Fibroblast of skin of left quadriceps (primary cell): ENCODE data around the gene RHOBTB1.
A peak's percentile ranks its signal among the peaks of the same experiment; 100 is the strongest.

Source experiments
- DNase-seq, 2 experiments: peaks; one replicate each; pipeline ENCODE4 v3.0.0-alpha.2; 2013; ENCODE audit warnings: low read depth in 2 of 2

RHOBTB1 gene

DNA sequence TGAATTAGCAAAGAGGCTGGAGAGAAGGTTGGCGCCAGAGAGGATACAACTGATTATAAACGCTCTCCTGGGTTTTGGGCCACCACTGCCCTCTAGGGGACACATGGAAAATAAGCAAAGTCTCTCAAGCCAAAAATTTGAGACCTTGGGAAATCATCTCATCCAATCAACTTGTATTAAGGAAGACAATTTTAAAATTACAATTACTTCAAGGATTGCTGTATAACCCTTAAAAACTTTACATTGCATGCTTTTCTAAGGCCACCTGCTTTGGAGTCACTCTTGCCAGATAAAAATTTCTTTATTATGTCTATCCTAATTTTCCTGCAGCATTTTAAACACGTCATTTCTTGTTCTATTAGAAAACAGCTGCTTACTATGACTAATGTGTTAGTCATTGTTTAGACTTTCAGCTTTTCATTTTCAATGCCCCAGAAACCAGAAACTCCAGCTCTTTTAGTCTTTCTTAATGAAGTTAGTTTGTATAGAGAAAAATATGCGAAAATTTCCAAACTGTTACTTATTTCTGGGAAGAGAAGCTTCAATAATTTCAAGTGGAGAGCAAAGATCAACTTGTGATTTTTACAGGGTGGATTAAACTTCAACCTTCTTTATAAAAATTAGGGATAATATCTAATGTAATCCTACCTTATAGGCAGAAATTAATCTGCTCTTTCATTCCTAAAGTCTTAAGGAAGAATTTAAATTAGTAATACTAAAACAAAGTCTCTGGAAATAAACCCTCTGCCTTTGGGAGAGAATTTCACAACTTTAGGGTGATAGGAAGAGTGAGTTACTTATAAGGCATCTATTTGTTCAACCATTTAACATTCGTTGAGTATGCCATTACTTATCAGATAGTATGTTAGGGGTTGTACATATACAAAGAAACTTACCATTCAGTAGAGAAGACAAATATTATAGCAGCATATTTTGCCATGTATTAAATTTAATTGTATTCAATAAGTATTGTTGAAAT is 20.6 kb upstream of the RHOBTB1 start:
- DNase-seq: peak; percentile 74 to 82

DNA sequence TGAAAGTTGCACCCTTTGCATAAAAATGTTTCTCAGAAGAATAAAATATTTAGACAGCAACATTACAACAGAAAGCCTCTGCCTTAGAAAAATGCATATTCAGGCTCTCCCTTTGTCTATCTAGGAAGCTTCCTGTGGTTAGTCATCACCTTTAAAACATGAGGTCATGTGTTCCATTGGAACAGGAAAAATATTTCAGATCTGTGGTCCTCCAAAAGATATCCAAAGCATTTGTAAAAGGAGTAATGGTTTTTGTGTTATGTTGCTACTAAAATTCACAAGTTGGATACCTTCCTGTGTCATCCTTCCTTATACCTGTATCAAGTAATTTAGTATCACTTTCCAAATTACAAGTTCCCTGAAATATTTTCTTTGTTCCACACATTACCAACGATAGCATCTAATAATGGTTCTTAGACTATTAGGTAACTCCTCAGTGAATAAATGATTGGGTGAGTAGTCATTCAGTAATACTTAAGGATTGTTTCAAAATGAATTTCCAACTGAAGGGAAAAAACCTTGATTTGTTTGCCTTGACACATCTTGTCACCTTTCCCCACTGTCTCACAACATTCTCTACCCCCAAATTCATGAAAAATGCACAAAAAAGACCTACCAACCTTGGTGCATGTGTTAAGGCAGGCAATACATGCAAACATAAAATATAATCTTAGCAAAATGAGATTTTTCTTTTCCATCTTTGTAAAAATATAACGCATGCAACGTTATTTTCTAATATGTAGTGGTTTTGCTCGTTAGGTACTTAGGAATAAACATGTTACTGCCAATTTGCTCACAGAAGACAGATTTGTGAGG is 19.7 kb upstream of the RHOBTB1 start:
- peak; percentile 56 to 58 for DNase-seq

DNA sequence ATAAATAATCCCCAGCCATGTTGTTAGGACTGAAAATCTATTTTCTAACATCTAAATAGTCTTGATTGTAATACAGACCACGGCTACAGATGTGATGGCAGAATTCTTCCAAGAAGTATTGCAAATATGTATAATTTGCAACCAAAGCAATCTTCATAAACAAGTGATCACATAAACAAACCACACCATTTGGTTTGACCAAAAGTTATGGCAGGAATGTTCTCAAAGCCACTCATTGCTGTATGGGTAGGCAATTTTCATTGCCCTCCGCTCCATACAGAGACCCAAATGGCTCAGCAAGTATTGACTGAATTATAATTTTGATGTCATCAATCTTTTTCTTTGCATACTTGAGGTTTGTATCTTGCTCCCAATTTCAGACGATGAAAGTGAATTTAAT is 19.0 kb upstream of the RHOBTB1 start:
- peak; percentile 70 to 78 for DNase-seq

DNA sequence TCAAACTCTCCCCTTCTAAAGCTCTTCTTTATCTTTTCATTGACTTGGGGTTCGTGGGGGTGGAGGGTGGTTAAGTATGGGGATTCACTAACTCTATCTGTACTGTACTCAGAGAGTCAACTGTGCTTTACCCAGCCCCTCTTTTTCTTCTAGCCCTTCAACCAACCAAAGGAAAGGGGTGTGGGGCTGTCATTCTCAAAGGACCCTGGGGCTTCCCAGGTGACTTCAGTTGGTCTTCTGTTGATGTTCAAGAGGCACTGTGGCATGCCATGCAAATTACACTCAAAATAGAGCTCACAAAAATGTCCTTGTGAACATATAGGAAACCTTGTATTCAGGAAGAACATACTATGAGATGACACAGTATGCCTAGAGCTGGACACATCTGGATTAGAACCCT is 16.9 kb upstream of the RHOBTB1 start:
- no peak for DNase-seq

DNA sequence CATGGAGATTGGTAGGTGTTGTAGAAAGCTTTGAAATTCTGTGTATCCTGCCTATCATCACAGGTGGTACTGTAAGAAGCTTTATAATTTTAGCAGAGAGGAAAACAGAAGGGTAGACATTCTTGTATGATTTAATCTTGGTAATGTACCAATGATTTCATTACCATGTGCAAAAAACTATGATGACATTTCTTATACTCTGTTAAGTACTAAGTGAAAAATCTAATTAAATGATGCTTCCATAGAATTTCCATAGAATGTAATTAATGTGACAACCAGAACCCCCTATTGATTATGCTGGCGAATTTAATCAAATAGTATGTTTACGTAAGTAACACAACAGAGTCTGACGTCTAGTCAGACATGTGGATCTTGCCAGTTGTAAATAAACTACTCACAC is 16.0 kb upstream of the RHOBTB1 start:
- DNase-seq: no peak

DNA sequence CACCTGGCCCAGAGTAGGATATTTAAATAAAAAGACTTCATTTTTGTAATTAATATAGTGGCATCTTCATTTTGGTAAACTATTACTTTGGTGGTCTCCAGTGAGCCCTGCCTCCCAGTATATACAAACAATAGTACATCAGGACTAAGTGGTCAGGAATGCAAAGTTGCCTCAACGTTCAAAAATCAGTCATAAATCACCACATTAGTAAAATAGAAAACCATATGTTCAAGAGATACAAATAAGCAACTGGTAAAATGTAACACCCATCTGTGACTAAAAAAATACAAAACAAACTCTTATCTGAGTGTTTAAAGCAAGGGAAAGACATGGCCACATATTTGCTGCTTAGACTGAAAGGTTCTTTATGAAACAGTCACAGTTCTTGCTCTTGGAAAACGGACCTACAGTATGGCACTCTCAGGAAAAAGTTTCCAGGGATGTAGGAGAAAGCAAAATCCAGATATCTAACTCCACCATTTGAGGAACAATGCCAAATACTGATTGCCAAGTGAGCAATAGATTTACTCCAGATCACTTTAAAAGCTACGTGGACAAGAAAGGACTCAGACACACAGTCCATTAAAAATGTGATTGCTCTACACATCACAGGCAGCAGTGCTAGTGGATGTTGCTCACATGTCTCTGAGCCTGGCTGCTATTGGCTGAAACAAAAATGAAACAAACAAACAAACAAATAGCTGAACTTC is 15.1 kb upstream of the RHOBTB1 start:
- DNase-seq: peak in 1 of 2 experiments; percentile 57

DNA sequence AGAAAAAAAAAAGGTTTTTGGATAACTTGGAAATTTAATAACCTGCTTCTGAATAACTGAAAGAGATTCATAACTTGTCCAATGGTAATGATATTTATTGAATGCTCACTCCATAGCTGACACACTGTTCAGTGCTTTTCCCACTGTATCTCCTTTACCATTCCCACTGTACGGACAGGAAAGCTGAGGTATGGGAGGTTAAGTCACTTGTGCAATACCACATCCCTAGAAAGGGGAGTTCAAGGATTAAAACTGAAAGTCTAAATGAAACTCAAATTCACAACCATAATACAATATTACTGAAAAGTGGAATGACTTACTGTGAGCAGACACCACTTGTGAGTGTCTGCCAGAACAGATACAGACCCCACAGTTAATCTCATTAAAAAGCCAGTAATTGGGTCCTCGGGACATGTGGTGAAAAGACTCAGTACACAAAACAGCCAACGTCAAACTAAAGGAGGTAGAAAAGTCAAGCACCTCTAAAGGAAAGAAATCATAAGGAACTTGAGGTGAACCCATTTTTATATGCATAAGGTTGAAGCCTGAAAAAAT is 13.8 kb upstream of the RHOBTB1 start:
- no peak for DNase-seq

DNA sequence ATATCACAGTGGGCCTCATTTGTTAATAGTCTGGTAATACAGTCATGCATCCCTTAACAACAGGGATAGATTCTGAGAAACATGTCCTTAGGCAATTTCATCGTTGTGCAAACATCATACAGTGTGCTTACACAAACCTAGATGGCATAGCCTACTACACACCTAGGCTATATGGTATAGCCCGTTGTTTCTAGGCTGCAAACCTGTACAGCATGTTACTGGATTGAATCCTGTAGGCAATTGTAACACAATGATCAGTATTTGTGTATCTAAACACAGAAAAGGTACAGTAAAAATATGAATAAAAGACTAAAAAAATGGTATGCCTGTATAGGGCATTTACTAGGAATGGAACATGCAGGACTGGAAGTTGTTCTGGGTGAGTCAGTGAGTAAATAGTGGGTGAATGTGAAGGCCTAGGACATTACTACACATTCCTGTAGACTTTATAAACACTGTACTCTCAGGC is 12.0 kb upstream of the RHOBTB1 start:
- peak in 1 of 2 experiments; percentile 29 for DNase-seq

DNA sequence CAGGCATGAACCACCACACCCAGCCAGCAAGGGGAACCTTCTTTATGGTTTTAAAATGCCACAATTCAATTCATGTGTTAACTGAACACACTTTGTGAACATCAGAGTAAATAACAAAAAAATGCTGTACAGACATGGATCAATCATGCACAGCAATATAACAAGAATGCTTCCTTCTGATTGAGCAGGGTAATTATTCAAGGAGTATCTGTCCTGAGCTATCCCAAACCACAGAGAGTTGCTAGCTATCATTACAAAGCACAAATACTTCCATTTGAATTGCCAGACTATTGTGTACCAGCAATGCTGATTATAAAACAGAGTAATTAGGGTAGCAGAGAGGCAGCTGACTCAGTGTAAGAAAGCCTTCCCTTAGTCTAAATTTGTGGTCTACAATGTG is 11.3 kb upstream of the RHOBTB1 start:
- DNase-seq: no peak

DNA sequence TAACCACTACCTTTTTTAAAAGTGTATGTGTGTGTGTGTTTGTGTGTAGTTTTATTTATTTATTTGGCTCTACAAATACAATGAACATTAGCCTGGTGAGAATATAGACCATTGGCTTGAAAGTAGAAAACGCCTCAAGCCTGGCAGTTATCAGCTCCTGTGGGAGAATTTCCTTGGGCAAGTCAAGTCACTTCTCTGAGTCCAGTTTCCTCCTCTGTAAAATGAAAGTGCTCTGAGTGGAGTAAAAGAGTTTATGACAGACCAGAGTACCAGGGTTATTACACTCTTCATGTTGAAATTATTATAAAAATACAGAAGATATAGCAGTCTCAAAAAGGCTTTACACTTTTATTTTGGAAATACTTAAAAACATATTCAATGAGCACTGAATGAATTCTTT is 10.1 kb upstream of the RHOBTB1 start:
- DNase-seq: no peak

DNA sequence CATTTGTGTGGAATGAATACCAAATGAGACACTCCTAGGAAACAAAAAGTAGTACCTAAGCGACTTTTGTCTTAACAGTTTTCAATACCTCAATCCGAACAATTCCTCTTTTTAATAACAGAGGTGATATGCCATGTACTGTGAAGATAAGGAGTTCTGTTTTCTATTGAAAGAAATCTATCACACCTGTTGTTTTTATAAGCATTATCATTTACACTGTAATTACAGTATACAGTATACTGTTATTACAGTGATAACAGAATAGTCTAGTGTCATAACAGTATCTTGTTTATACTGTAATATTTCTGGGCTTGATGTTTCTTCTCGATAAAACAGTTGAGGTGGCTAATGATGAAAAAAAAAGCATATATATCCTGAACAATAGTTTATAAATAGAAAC is 9.4 kb upstream of the RHOBTB1 start:
- DNase-seq: no peak

DNA sequence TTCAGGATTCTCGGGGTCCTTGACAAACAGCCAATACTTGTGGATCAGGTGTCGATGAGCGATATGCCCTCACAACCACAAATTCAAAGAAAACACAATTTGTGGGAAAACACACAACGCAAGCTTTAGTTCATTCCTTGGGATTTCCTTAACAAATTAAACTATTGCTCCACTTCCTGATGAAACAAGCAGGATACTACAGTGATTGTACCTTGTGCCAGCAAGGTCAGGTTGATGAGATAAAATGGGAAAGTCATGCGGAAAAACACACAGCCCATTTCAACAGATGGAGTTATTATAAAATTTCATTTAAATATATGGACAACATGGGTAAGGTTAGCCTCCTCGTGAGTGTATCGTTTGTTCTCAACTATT is 8.8 kb upstream of the RHOBTB1 start:
- no peak for DNase-seq

DNA sequence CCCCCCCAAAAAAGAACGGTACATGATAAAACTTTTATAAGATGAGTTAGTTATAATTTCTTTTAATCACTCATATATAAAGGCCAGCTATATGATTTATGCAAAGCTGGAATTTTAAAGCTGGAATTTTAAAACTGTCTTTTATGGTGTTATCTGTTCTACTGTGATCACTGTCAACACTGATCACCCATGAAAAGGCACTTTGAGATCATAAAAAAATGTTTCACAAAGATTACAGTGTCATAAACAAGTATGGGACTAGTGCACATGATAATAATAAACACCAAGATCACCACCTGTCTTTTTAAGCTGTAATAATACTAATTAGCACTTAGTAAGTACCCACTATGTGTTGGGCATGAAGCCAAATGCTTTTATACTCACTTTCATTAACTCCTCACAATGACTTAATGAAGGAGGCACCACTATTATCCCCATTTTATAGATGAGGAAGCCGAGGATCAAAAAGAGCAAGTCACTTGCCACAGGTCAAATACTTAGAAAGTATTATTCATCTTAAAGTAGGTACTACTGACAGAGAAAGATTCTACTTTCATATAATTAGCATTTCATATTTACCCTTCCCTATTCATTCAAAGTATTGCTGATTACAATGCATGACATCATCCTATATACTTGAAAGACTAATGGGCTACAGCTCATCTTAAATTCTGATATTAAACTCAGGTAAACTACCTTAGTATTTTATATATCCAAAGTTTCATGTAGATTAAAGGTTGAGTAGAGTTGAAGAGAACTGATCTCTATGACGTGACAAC is 8.3 kb upstream of the RHOBTB1 start:
- DNase-seq: no peak

DNA sequence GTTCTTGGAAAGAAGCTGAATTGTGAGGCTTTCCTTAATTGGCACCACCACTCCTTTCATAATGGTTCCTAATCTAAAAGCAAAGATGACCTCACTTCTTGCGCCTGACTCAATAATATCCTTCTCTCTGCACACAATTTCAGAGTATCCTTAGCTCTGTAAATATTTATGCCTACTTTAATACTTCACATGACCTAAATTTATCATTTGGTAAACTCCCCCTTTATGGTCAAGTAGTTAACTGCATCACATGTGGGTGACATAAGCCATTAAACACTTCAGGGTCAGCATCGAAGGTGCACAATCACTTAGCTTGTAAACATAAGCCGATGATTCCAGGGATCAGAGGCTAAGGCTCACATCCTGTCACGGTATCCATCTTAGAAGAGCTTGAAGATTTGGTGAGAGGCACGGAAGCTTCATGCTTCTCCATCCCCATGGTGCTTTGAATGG is 7.3 kb upstream of the RHOBTB1 start:
- no peak for DNase-seq

DNA sequence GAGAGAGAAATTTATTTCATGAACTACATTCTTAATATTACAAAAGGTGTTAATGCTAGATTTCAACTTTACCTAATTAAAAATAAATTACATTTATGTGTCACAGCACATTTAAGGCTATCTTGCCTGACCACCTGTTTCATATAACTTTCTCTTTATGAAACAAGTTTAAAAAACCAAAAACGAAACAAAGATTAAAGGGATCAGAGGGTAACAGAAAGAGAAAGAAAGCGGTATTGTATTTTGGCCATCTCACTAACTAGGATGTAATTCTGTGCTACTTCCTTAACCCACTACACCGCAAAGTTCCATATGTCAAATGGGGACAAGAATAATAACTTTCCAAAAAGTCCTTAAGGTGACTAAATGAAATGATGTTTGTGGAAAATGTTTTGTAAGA is 6.3 kb upstream of the RHOBTB1 start:
- DNase-seq: no peak

DNA sequence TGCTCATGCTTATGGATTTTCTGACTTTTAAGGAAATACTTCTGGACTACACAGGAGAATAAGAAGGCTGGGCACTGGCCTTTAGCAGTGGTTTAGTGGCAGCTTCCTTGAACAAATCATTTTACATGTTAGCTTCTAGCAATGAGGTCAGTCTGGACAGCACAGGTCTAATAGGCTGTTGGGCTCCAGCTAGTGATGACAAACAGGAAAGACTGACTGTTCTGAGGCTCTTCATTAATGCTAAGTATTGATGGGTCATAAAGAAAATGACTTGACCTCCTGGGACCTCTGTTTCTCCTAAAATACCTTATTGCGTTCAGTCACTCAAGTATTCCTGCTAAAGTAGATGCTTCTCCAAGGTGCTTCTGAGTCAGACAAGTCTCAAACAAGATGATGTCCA is 4.9 kb upstream of the RHOBTB1 start:
- DNase-seq: no peak

DNA sequence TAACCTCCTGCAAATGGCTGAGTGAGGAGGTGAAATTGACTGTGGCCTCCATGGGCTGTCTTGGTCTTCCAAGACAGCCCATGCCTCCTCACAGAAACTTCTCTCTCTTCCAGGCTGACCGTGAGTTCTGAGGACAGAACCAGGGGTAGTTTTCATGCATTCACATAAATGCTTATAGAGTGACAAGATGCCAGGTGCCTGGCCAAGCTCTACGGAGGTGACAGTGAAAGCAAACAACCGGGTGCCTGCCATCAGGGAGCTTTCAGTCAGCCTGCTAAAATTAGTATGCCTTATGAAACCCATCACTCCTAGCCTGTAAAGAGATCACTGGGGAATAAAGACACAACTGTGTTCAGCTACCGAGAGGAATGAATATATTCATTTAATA is 919 bp upstream of the RHOBTB1 start:
- no peak for DNase-seq

DNA sequence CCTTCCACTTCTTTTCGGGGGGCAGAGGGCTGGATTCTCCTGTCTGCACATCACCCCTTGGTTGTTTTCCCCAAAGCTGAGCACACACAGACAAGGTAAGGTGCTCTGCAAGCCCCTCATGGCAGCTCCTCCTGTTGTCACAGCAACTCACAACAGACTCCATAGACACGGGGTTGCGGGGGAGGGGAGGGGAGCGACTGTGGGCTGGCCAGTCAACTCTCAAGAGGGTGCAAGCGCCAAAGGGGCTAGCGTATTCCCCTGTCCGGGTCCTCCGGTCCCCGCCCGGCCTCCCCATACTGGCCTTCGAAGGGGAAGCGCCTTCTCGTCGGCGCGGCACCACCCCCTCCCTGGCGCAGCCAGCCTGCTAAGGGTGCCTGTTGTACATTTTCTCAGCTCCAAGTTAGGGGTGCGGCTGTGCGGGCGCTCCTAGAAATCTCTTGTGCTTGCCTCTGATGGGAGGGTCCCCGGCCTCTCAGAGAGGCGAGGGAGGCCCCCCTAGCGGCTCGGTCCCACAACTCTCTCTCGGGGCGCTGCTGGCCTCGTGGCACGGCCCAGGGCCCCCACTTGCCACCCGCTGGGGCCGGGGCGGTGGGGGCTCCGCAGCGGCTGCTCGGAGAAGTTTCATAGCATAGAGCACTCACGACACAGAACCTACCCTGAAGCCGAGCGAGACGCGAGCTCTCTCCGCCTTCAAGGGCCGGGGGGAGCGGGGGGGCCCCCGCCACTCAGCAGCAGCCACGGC is 498 bp downstream of the RHOBTB1 start:
- peak in 1 of 2 experiments; percentile 20 for DNase-seq

DNA sequence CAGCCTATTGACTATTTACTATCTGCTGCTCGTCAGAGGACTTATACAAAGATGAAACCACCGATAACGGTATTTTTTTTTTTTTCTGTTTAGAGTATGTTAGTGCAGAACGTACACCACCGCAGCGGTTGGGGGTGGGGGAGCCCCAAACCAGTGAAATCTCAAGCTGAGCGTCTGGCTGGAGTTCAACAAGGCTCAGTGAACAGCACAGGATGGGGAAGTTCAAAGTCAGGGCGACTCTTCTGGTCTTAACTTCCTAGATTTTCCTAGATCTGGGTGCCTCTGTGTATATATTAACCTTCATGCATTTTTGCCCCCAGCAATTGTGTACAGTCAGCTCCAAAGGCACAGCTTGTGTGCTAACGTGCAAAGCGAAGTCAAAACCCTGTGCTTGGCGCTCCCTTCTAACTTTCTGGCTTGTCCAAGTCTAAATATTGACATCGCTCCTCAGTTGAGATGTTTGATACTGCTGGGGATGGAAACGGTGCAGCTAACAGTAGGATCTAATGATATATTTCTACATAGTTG is 1.1 kb downstream of the RHOBTB1 start:
- DNase-seq: peak in 1 of 2 experiments; percentile 9
